ENCODE measurements around the gene SNX25.

SNX25 gene

GRCh38 chr4:185182239-185182638, 27.2 kb upstream of the SNX25 start:
- Histone ChIP-seq H3K27me3 (no peaks in the 10 kb centered on the region), H3K36me3 (no peaks in the 10 kb centered on the region), H3K4me1 (ENCODE audit: control insufficient read depth in 1 of 2, insufficient read depth in 1 of 2, low read depth in 1 of 2, low read length in 1 of 2) (no peaks in the 10 kb centered on the region), H3K27ac (no peak overlapping the region), H3K9me3 (no peaks in the 10 kb centered on the region), H3K4me3 (ENCODE audit: low read depth in 1 of 2, low read length in 1 of 2) (no peak overlapping the region)
- no peak for TF ChIP-seq CTCF (IDR thresholded peaks at IDR 0.05)

DNA sequence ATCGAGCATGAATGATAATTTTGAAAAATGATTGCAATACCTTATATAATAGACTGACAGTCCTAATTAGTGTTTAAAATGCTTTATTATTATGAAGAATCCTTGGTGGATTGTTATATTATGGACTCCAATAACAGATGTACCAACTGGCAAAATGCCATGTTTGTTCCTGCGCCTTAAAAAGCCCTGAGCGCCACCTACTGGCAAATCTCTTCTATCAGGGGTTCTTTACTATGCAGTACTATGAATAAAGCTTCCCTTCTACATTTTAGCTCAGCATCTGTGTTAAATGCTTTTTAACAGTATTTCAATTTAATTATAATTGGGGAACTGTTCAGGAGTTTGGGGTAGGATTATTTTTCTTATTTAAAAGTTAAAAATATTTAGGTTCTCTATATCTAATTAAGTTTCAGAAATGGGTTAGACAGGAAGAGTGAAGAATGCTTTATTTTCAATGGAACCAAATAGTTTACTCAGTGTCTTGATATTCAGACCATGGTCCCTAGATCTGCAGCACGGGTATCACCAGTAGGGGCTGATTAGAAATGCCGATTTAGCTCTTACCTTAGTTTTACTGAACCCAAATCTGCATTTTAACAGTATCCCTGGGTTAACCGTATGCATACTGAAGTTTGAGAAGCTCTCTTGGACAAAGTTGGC, 25.6 kb upstream of the SNX25 start:
- Histone ChIP-seq H3K9me3 (no peaks in the 10 kb centered on the region), H3K4me3 (ENCODE audit: low read depth in 1 of 2, low read length in 1 of 2) (no peak overlapping the region), H3K27me3 (no peaks in the 10 kb centered on the region), H3K27ac (no peak overlapping the region), H3K36me3 (no peaks in the 10 kb centered on the region), H3K4me1 (ENCODE audit: control insufficient read depth in 1 of 2, insufficient read depth in 1 of 2, low read depth in 1 of 2, low read length in 1 of 2) (no peaks in the 10 kb centered on the region)
- TF ChIP-seq CTCF (IDR thresholded peaks at IDR 0.05) = peak; percentile 15

- Histone ChIP-seq H3K4me3 (ENCODE audit: low read depth in 1 of 2, low read length in 1 of 2) (no peak overlapping the region), H3K27me3 (no peaks in the 10 kb centered on the region), H3K9me3 (no peaks in the 10 kb centered on the region), H3K36me3 (no peaks in the 10 kb centered on the region), H3K27ac (no peak overlapping the region), H3K4me1 (ENCODE audit: control insufficient read depth in 1 of 2, insufficient read depth in 1 of 2, low read depth in 1 of 2, low read length in 1 of 2) (no peaks in the 10 kb centered on the region)
- no peak for TF ChIP-seq CTCF (IDR thresholded peaks at IDR 0.05)
These were observed 22.6 kb upstream of the SNX25 start for GRCh38 chr4:185186769-185187168.

- no peaks in the 10 kb centered on the region for H3K27me3 ChIP-seq
- no peaks in the 10 kb centered on the region for H3K9me3 ChIP-seq
- no peaks in the 10 kb centered on the region for H3K36me3 ChIP-seq
- no peak overlapping the region for H3K27ac ChIP-seq
- no peak for TF ChIP-seq CTCF (IDR thresholded peaks at IDR 0.05)
- no peaks in the 10 kb centered on the region for H3K4me1 ChIP-seq (ENCODE audit: control insufficient read depth in 1 of 2, insufficient read depth in 1 of 2, low read depth in 1 of 2, low read length in 1 of 2)
- H3K4me3 ChIP-seq (ENCODE audit: low read depth in 1 of 2, low read length in 1 of 2) = no peak overlapping the region
These were observed 19.6 kb upstream of the SNX25 start for GRCh38 chr4:185189606-185190305.

DNA sequence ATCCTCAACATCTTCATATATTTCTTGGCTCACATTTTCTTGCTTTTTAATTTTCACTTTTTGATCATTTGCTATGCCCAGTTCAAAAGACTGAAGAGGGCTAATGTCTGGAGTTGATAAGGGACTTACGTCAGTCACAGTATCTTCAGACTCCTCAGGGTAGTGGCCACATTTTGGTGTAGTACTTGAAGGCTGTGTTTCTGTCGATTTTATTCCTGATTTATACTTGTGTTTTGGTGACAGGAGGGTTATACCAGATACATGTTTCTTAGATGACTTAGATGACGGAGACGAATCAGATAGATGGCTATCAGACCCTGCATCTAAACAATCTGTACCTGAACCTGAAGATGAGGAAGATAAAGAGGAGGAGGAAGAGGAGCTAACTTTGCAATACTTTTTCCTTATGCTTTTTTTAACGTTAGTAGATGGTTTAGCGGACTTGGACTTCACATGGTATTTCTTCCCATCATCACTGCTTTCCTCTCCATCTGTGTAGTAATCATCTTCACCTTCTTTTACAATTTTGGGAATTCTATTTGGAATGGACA, 19.0 kb upstream of the SNX25 start:
- TF ChIP-seq CTCF (IDR thresholded peaks at IDR 0.05) = no peak
- Histone ChIP-seq H3K36me3 (no peaks in the 10 kb centered on the region), H3K27ac (no peak overlapping the region), H3K4me1 (ENCODE audit: control insufficient read depth in 1 of 2, insufficient read depth in 1 of 2, low read depth in 1 of 2, low read length in 1 of 2) (no peaks in the 10 kb centered on the region), H3K27me3 (no peaks in the 10 kb centered on the region), H3K4me3 (ENCODE audit: low read depth in 1 of 2, low read length in 1 of 2) (no peak overlapping the region), H3K9me3 (no peaks in the 10 kb centered on the region)

Measured in neutrophil (primary cell).